ENCODE results near the gene FAM222B.

GRCh38 chr17:28858801-28859355 is 16.3 kb upstream of the FAM222B start:
- no peak for TF ChIP-seq SREBF2 (IDR thresholded peaks at IDR 0.05)
- no peak for TF ChIP-seq USF2 (IDR thresholded peaks at IDR 0.05)
- no peak for TF ChIP-seq CTCF (IDR thresholded peaks at IDR 0.05)
- TF ChIP-seq ELK1 (IDR thresholded peaks at IDR 0.05; ENCODE audit: low read depth, low read length): no peak
- TF ChIP-seq POLR2A (IDR thresholded peaks at IDR 0.05; ENCODE audit: low read length): no peak
- no peak for TF ChIP-seq RAD21 (conservative IDR thresholded peaks at IDR 0.05 in 1 of 2, IDR thresholded peaks at IDR 0.05 in 1 of 2)

Data from A549 (cell line).